HL-60/S4 treated with retinoic acid at 250 ng/mL for 4 days and 3 days (cell line): ENCODE results near the gene TNS1.
"Not testable (repeated sequence)": the region's sequence is repeated elsewhere in the genome, so short reads cannot be mapped to it uniquely, and the experiment has no call there.

ENCODE experiments used
- in situ Hi-C: fragments of 300-500 bp; cut with MboI; formaldehyde crosslinking; loops from 2 replicates; pipeline ENCODE4 v1.7.0; 2022; ENCODE audit warnings: low sequenced_read_pairs

TNS1 gene

DNA sequence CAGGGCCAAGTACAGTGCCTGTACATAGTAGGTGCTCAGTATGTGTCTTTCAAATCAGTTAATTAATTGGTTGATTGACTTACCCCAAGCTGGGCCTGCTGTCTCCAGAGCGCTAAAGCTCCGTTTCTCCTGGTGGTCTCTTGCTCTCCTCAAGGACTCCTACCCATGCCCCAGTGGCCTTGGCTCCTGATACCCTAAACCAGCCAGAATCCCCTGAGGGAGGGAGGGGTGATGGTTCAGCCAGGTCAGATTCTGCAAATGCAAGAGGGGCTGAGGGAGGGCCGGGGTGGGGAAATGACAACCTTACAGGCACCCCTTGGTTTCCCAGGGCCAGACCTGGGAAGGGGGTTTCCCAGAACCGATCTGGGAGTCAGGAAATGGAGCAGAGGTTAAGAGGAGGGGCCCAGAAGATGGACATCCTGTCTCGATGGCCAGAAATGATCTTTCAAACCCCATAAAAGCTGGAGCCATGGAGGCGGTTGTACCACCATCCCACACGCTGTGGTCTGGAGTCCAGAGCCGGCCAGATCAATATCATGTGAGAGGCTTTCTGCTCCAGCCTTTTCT is 209.1 kb downstream of the TNS1 start:
- in situ Hi-C loops: loop anchor here (10.0 kb wide), 2 partner anchors 91 to 201 kb away; no protein-coding TSS in a partner anchor

DNA sequence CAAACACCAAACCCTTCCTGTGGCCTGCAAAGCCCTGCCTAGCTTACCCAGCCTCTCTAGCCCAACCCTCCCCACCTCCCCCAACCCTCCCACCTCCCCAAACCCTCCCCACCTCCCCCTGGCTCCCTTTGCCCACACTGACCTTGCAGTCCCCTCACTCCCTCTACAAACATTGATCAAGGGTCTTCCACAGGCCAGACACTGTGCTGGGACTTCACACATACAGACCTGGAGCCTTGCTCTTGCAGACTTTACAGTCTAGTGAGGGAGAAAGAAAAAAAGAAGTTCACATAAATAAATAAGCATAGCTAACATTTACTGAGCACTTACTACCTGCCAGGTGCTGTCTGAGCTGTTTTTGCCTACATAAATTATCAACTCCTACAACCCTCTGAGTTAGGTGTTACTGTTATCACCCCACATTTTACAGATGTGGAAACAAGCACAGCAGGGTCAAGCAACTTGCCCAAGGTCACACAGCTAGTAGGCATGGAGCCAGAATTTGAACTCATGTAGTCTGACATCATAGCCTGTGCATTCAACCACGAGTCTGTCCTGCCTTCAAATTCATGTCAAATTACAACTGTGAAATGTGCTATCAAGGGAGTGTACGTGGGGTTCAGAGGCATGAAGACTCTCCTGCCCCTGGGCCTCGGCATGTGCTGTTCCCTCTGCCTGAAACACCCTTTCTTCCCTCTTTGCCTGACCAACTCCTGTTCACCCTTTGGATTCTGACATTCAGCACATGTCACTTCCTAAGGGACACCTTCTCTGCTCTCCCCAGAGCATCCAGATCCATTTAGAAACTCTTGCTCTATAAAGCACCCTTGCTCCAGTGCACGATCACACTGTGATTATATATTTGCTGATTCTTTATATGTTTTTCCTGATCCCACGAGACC is 209.9 kb downstream of the TNS1 start:
- in situ Hi-C loops: loop anchor here (10.0 kb wide), 2 partner anchors 92 to 202 kb away; no protein-coding TSS in a partner anchor

DNA sequence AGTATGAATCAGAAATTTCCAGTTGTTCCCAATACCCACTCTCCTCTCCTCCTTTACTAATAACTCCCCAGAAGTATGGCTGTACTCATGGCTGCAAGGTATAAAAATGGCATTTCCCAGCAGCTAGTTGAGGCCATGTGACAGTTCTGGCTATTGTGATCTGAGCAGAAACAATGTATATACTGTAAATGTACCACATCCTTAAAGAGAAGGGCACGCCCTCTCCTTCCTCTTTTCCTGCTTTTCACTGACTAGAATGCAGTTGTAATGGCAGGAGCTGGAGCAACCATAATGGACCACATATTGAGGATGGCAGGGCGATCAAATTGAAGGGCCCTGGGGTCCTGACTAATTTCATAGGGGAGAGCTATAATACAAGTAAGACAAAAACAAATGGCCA is 211.2 kb downstream of the TNS1 start:
- in situ Hi-C loops: loop anchor here (10.0 kb wide), 2 partner anchors 93 to 203 kb away; no protein-coding TSS in a partner anchor

DNA sequence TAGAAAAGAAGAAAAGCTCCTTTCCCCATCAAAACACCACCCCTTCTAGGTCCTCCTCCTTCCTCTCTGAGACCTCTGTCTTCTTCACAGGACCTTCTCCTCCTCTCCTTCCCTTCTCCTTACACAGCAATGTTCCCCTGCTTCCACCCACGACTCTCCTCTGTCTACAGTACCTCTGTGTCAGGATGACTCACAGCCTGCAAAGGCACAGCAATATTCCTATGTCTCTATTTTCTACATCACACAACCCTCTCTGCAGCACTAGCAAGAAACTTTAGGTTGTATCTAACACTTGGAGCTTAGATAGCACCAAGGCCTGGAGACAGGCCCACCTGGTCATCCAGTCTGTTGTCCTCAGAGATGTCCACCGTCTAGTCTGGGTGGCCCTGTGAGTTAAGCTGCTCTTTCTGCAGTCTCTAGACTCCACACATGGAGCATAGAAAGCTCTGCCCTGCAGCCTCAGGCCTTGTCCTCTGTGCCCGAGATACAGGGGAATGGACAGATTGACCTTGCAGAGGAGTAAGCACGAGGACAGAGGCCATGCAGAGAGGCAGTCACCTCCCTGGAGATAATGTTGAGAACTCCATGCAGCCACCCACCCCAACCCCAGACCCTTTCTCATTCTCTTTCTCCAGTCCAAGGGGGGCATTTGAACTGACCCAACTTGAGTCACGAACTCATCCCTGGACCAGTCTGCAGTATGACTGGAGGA is 212.0 kb downstream of the TNS1 start:
- in situ Hi-C loops: loop anchor here (10.0 kb wide), 2 partner anchors 94 to 204 kb away; no protein-coding TSS in a partner anchor

- in situ Hi-C loops: loop anchor here (10.0 kb wide), 2 partner anchors 95 to 205 kb away; no protein-coding TSS in a partner anchor
Measured at GRCh38 chr2:217790195-217790594, 212.6 kb downstream of the TNS1 start.

DNA sequence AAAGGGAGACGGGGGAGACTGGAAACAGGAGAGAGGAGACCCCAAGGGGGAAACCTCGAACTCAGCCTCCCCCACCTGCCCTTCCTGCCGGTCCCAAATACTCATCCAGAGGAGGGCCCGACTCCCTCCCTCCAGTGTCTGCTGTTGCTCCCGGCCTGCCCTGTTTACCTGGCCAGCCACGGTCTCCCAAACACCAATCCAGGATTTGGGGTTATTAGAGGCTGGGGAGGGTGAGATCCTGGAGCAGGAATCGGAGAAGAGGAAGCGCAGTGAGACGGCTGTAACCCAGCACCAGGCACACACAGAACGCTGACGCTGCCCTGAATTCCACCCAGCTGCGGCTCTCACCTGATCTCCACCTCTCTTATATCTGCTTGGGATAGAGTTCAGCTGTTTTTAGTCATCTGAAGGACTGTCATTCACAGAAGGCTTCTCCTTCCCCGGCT is 213.0 kb downstream of the TNS1 start:
- in situ Hi-C loops: loop anchor here (10.0 kb wide), 2 partner anchors 95 to 205 kb away; no protein-coding TSS in a partner anchor

- in situ Hi-C loops: no loop called here
Measured at GRCh38 chr2:217789003-217789735, 213.6 kb downstream of the TNS1 start.

DNA sequence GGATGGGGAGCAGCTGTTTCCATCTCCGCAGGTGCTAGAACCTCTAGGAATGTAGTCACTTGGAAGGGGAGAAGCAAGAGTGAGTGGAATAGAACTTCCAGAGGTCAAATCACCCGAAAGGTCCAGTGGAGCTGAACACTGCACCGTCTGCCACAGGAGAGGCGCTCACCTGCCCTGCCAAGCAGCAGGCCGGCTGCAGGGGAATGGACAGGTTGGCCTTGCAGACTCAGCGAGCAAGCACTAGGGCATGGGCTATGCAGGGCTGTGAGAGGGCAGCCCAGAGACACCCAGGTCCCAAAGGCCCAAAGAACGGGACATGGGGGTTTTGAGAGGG is 214.2 kb downstream of the TNS1 start:
- in situ Hi-C loops: no loop called here

DNA sequence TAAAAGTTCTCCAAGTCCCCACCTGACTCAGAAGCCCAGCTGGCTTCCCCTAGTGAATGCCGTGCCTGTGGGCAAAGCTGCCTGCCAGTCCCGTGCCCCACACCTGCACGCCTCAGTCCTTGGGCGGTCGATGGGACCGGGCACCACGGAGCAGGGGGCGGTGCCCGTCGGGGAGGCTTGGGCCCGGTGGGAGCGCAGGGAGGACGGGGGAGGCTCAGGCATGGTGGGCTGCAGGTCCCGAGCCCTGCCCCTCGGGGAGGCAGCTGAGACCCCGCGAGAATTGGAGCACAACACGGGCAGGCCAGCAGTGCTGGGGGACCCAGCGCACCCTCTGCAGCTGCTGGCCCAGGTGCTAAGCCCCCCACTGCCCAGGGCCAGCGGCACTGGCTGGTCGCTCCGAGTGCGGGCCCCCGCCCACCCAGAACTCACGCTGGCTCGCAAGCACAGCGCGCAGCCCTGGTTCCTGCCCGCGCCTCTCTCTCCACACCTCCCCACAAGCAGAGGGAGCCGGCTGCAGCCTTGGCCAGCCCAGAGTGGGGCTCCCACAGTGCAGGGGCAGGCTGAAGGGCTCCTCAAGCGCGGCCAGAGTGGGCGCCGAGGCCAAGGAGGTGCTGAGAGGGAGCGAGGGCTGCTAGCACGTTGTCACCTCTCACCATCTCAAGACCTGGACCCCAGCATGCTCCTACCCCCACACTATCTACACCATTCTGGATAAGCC is 215.5 kb downstream of the TNS1 start:
- in situ Hi-C loops: no loop called here

GRCh38 chr2:217786560-217786959 is 216.2 kb downstream of the TNS1 start:
- in situ Hi-C loops: not testable (repeated sequence)

DNA sequence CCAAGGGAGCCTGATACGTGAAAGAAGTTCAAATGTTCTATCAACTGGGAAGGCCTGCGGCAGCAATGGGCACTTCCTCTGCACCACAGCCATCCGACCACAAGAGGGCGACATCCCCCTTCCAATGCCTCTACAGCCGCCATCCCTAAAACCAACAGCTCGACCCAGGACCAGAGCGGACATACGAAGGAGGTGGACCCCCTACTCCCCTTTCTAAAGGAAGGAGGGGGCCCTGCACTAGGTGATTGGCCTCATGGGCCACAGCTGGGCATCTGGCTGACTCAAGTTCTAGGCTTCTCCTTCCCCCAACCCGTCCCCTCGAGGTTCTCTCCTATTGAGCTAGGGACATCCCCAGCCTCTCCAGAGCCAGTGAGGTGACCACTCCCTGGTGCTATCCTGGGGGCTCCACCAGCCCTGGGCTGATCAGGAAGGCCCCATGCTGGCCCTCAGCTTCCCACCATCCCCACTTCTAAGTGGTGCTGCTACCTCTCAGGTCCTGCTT is 217.2 kb downstream of the TNS1 start:
- in situ Hi-C loops: no loop called here

DNA sequence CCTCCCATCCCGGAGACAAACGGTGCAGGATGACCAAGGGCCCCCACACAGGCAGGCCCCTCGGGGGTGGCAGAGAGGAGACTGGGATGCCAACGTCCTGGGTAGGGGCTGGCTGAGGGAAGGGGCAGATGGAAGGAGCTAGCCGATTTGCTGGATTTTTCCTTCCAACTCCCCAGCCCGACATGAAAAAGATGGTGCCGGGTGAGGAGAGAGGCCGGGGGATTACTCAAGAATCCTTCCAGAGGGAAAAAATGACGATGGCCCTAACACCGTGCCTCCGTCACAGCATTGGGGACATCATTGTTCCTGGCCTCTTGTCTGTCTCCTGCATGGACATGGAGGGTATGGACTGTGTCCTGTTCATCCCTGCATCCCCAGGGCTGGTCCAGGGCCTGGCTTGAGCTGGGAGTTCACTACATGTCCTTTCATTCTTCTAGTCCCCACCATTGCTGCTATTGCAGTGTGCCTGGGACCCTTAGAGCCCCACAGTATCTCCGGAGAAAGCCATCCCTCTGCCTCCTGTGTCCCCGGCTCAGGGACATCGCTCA is 217.7 kb downstream of the TNS1 start:
- in situ Hi-C loops: no loop called here

DNA sequence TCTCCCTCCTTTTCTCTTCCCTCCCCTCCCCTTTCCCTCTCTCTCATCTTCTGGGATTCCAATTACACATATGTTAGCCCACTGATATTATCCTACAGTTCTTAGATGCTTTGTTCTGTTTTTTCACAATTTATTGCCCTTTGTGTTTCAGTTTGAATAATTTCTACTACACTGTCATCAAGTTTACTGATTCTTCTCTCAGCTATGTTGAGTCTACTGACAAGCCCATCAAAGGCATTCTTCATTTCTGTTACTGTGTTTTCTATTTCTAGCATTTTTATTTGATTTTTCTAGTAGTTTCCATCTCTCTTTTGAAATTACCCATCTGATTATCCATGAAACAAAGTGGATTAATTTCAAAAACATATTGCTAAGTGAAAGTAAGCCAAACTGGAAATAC is 219.6 kb downstream of the TNS1 start:
- in situ Hi-C loops: no loop called here

DNA sequence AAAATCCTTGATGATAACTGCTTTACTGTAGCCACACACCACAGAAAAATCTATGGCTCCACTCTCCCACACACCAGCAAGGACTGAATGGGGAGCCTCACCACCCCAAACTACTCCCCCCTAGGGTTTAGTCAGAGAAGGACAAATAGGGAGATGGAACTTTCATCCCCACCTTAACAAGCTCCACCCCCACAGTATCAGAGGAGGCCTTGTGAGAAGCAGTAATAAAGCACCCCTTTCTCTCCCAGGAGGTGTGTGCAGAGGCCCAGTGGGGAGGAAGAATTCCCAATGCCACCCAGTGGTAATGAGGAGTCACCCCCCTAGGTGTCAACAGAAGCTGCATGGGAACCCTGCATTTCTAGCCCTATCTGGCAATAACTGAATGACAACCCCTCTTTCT is 224.9 kb downstream of the TNS1 start:
- in situ Hi-C loops: no loop called here

DNA sequence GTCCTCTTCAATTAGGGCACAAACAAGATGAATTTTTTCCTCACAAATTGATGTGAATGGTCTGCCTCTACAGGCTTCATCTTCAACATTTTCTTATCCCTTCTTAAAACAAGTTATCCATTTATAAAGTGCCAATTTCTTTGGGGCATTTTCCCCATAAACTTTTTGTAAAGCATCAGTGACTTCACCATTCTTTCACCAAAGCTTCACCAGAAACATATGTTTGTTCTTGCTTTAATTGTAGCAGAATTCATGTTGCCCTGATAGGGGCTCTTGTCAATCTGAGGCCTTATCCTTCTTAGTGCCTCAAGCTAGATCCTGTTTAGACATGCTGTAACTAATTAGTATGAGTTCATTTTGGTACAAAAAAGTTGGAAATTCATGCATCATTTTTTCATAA is 226.2 kb downstream of the TNS1 start:
- in situ Hi-C loops: no loop called here

GRCh38 chr2:217775920-217776503 is 226.8 kb downstream of the TNS1 start:
- in situ Hi-C loops: no loop called here

DNA sequence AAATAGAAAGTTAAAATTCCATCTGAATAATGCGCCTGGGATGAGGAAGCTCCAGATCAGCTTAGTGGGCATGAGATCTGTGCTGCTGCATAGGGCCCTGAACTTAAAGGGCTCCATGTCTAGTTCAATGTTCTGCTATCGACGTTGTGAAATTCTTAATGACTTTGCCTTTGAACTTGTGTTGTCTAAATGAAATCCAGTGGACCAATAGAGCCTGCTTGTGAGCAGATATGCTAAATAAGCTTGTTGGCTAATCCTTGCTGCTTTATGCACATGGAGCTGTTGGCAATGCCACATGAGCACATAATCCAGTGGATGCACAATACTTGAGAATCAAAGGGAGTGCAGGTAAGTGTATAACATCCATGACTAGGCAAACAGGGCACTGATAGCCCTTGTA is 228.6 kb downstream of the TNS1 start:
- in situ Hi-C loops: no loop called here

DNA sequence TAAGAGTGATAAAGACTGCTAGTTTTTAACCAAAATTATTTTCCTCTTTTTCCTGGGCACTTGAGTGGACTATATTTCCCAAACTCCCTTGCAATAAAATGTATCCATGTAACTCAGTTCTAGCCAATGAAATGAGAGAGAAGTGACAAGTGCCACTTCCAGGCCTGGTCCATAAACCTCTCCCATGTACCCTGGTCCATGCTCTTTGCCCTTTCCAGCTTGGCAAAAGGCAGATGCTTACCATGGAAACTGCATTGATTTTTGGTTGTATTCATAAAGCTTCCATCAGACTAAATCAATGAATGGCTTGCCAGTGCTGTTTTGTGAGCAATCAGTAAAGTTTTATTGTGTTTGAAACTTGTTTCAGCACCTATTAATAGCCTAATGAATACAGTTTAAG is 229.3 kb downstream of the TNS1 start:
- in situ Hi-C loops: no loop called here

- in situ Hi-C loops: no loop called here
Measured at GRCh38 chr2:217766356-217766755, 236.4 kb downstream of the TNS1 start.
